Heart right ventricle (tissue), 16 donors: ENCODE data around the gene TMPRSS13. TPM values are rescaled to one million over a fixed set of nuclear protein-coding genes. Genes with fewer than 3 reads are reported as not detected.

Source experiments
- ATAC-seq, 8 donors: fragments of 200-7000 bp; cut with Tn5 transposase; one replicate each; pipeline ENCODE4 v1.9.1; 2020; ENCODE audit warnings: mild to moderate bottlenecking in 8 of 8, moderate library complexity in 8 of 8, moderate number of reproducible peaks in 1 of 8
- DNase-seq, 2 donors: peaks; one replicate each; pipeline ENCODE4 v3.0.0-alpha.2; 2020
- H3K27ac ChIP-seq, 10 donors: fragments of 200-600 bp; sonication (generic) in 2 of 10; one replicate each; pipeline versions ENCODE4 v1.5.0 to v1.8.0; 2020 to 2022; ENCODE audit warnings: mild to moderate bottlenecking in 3 of 10
- H3K27me3 ChIP-seq, 7 donors: fragments of 200-600 bp; one replicate each; pipeline ENCODE4 v1.8.0; 2021 to 2022; ENCODE audit warnings: mild to moderate bottlenecking in 2 of 7
- H3K36me3 ChIP-seq, 9 donors: fragments of 200-600 bp; sonication (generic) in 1 of 9; one replicate each; pipeline versions ENCODE4 v1.5.0 to v1.8.0; 2020 to 2022; ENCODE audit warnings: mild to moderate bottlenecking in 2 of 9
- H3K4me1 ChIP-seq, 9 donors: fragments of 200-600 bp; sonication (generic) in 1 of 9; one replicate each; pipeline versions ENCODE4 v1.5.0 to v1.8.0; 2020 to 2022; ENCODE audit warnings: mild to moderate bottlenecking in 4 of 9
- H3K4me3 ChIP-seq, 10 donors: fragments of 200-600 bp; sonication (generic) in 2 of 10; one replicate each; pipeline versions ENCODE4 v1.5.0 to v1.8.0; 2020 to 2022; ENCODE audit warnings: mild to moderate bottlenecking in 7 of 10, moderate library complexity in 2 of 10
- H3K9me3 ChIP-seq, 11 donors: fragments of 200-600 bp in 10 of 11; sonication (generic) in 2 of 11; one replicate each; pipeline versions ENCODE4 v1.5.0 to v1.8.0; 2013 to 2022; ENCODE audit warnings: mild to moderate bottlenecking in 2 of 11, control low read depth in 1 of 11, moderate library complexity in 1 of 11
- WGBS, 2 donors: extraction: QIAGEN DNeasy Blood & Tissue Kit; methylation state at CpG; one replicate each; pipeline ENCODE4 v1.1.7; 2013; ENCODE audit warnings: inconsistent platforms in 1 of 2; 5-methylcytosine and 5-hydroxymethylcytosine counted together
- intact Hi-C, 10 donors: fragments of 100-400 bp; cut with DNase I; formaldehyde crosslinking; loops; one replicate each; pipeline versions ENCODE4 v1.11.1 to v1.14.2; 2022
- polyA plus RNA-seq, 2 donors: library from polyadenylated mRNA; stranded (reverse); fragments of 200-250 nt; gene quantifications; one replicate each; pipeline ENCODE4 v1.2.3, GENCODE V29; 2013
- total RNA-seq, 10 donors: library from RNA; stranded (reverse); fragmentation: NEBNext Ultra II Directional in 3 of 10; extraction: Animal tissue kit (Norgen Biotek cat#: 25700) in 3 of 10; gene quantifications; one replicate each; pipeline versions ENCODE4 v1.2.1 to v1.2.4, GENCODE V29; 2021 to 2023
- TF ChIP-seq, protein P1 (sequence below), 9 donors: fragments of 200-600 bp; sonication (generic) in 2 of 9; IDR thresholded peaks; one replicate each; pipeline versions ENCODE4 v1.5.0 to v1.8.0; 2021 to 2022; ENCODE audit warnings: antibody characterized with exemption in 9 of 9, mild to moderate bottlenecking in 5 of 9, moderate library complexity in 1 of 9
- donor health status: Arrhythmogenic right ventricular cardiomyopathy.
- donor health status: ischemic (EF 13 %, LVEDD 7.1; RV severe dilation, severe dysfunction).
- donor health status: healthy with polysubstance abuse.
- donor health status: DM: no; HTN: yes; CAD: no.
- donor health status: DM: no; HTN: no; CAD: no.
- donor health status: ischemic (EF 25% LVEDD 6.9; RV normal size, moderate dysfunction).
- donor health status: ischemic (EF 25% LVEDD 5.7; RV mildly dilated, moderate dysfunction).
- donor health status: healthy.
- donor health status: DM: yes; HTN: yes; CAD: no.
- donor health status: Ischemic cardiomyopathy.
- donor health status: ischemic (EF 35%, LVEDD 5.7; RV mildly dilated, moderate dysfunction).
- donor health status: nonischemic (EF 11% LVEDD 7.7; RV severe dilation, severe dysfunction).
- donor health status: DM: yes; HTN: yes; CAD: no.
- donor health status: PGD.
- donor health status: ischemic (EF 29% LVEDD 5.4; RV normal size, mild dysfunction).
- donor health status: nonischemic (EF 23%, LVEDD 6.1; RV moderate dilation, normal function).

The TMPRSS13 gene
- total and polyA plus RNA-seq, 12 donors = 0.03 to 0.32 (median 0.18) TPM; not detected in 7

- H3K9me3 ChIP-seq = no peaks in the 10 kb centered on the region
- ATAC-seq (peak in 7 of 8 donors; percentile 37 to 88 (median 52)), DNase-seq (peak in 1 of 2 donors; percentile 22)
- no peaks in the 10 kb centered on the region for H3K36me3 ChIP-seq
- 63 to 70% methylated on average over 11 of the region's 11 CpGs for WGBS, 2 donors
- no peak overlapping the region for H3K27ac ChIP-seq
- peaks cover 0 to 21% (median 0%) of the 10 kb centered on the region in 9 donors for H3K4me1 ChIP-seq
- H3K27me3 ChIP-seq = peaks cover 0 to 11% (median 0%) of the 10 kb centered on the region in 7 donors
- H3K4me3 ChIP-seq = no peak overlapping the region
- TF ChIP-seq, protein P1, sequence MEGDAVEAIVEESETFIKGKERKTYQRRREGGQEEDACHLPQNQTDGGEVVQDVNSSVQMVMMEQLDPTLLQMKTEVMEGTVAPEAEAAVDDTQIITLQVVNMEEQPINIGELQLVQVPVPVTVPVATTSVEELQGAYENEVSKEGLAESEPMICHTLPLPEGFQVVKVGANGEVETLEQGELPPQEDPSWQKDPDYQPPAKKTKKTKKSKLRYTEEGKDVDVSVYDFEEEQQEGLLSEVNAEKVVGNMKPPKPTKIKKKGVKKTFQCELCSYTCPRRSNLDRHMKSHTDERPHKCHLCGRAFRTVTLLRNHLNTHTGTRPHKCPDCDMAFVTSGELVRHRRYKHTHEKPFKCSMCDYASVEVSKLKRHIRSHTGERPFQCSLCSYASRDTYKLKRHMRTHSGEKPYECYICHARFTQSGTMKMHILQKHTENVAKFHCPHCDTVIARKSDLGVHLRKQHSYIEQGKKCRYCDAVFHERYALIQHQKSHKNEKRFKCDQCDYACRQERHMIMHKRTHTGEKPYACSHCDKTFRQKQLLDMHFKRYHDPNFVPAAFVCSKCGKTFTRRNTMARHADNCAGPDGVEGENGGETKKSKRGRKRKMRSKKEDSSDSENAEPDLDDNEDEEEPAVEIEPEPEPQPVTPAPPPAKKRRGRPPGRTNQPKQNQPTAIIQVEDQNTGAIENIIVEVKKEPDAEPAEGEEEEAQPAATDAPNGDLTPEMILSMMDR (IDR thresholded peaks at IDR 0.05) = no peak
- intact Hi-C loops = no loop called here
Measured at GRCh38 chr11:117925198-117925925, 3.8 kb downstream of the TMPRSS13 start.

- ATAC-seq (no peak), DNase-seq (no peak)
- H3K4me3 ChIP-seq = no peak overlapping the region
- H3K4me1 ChIP-seq = peaks cover 0 to 15% (median 0%) of the 10 kb centered on the region in 9 donors
- 90 to 92% methylated on average over 11 of the region's 11 CpGs for WGBS, 2 donors
- no peaks in the 10 kb centered on the region for H3K36me3 ChIP-seq
- intact Hi-C loops = no loop called here
- H3K27ac ChIP-seq = no peak overlapping the region
- TF ChIP-seq, protein P1 (IDR thresholded peaks at IDR 0.05) = no peak
- H3K27me3 ChIP-seq = peaks cover 0 to 11% (median 0%) of the 10 kb centered on the region in 7 donors
- no peaks in the 10 kb centered on the region for H3K9me3 ChIP-seq
Measured at GRCh38 chr11:117924631-117925170, 4.5 kb downstream of the TMPRSS13 start.

GRCh38 chr11:117923773-117924172 is 5.4 kb downstream of the TMPRSS13 start:
- Histone ChIP-seq H3K27ac (no peak overlapping the region), H3K9me3 (no peaks in the 10 kb centered on the region), H3K4me1 (peaks cover 0 to 5% (median 0%) of the 10 kb centered on the region in 9 donors), H3K4me3 (no peak overlapping the region), H3K36me3 (no peaks in the 10 kb centered on the region), H3K27me3 (peaks cover 0 to 11% (median 0%) of the 10 kb centered on the region in 7 donors)
- WGBS, 2 donors = 94 to 97% methylated on average over 6 to 7 of the region's 7 CpGs
- ATAC-seq (no peak), DNase-seq (no peak)
- intact Hi-C loops = no loop called here
- TF ChIP-seq, protein P1 (IDR thresholded peaks at IDR 0.05) = no peak

DNA sequence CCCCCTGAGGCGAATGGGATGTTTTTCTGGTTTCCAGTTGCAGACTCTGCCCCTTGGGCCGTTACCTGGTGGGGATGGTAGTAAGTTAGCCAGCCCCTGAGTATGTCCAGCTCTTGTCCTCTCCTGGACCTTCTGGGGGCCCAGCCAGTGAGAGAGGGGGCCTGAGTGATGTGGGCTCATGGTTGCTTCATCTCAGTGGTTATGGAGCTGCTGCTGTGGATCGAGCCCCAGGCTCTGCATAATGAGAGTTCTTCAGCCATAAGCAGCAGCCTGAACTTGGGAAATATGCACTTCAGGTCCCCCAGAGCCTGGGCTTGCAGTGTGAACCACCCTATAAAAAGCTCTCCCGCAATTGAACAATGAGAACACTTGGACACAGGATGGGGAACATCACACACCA is 5.9 kb downstream of the TMPRSS13 start:
- TF ChIP-seq, protein P1 (IDR thresholded peaks at IDR 0.05) = no peak
- peaks cover 0 to 10% (median 0%) of the 10 kb centered on the region in 7 donors for H3K27me3 ChIP-seq
- H3K36me3 ChIP-seq = no peaks in the 10 kb centered on the region
- H3K9me3 ChIP-seq = no peaks in the 10 kb centered on the region
- H3K27ac ChIP-seq = no peak overlapping the region
- peaks cover 0 to under 1% (median 0%) of the 10 kb centered on the region in 9 donors for H3K4me1 ChIP-seq
- ATAC-seq (no peak), DNase-seq (no peak)
- 95% methylated on average over 4 of the region's 4 CpGs for WGBS, 2 donors
- intact Hi-C loops = no loop called here
- H3K4me3 ChIP-seq = no peak overlapping the region
